ENCODE results near the gene SGPP2.
"Not testable (repeated sequence)": the region's sequence is repeated elsewhere in the genome, so short reads cannot be mapped to it uniquely, and the experiment has no call there.

SGPP2 gene

DNA sequence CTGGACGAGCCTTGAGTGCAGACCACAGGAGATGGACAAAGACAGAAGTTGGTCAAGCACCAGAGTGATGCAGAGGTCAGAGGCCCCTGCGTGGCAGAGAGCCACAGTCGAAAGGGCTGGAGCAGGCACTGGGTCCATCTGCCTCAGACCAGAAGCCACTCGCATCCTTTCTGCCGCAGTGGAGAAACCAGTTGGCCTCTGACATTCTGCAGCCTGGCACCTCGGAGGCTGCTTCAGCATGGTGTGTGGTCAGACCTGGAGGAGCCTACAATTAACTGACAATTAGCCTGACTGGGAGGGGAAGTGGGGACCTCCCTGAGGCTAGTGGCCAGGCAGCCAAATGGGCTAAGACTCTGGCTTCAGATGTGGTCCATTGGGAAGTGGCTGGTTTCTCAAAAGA is 111.1 kb downstream of the SGPP2 start:
- DNase-seq = no peak

GRCh38 chr2:222538535-222538934 is 114.2 kb downstream of the SGPP2 start:
- no peak for DNase-seq

- no peak for DNase-seq
Observed at GRCh38 chr2:222544661-222545060, 120.3 kb downstream of the SGPP2 start.

DNA sequence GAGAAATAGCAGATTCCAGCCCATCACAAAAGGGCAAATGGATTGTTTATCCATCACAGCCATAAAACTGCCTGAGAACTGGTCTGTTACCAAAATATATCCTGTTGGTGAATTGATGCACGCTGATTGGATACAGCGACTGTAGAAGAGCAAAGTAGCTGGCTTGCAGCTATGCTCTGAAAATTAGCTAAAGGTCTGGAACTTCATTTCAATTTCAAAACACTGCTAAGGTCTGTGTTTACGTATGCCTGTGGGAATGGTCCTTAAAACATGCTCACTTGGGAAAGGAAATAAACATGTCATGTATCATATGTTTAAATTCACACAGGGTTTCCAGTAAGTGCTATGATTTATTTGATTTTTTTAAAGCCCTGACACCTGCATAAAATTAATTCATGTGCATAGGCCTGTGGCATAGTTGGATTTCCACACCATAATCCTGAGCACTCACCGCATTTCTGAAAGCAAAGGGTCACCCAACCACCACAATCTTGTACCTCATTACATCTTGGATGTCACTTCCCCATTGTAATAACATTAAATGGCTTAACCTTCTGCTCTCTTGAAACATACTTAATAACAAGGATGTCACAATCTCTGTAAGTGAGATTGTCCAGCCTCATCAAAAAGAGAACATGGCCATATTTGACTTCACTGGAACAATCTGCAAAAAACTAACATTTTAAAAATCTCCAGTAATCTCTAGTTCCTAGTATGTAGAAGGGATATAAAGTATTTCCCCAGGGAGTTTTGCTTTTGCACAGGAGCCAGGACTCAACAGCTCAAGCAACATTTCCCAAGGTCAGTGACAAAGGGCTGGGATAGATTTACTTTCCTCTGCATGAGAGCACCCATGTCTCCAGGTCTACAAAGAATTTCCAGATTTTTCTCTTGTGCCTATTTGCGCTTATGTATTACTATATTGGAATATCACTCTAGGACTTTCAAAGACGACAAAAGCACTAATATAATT is 121.8 kb downstream of the SGPP2 start:
- DNase-seq = no peak

DNA sequence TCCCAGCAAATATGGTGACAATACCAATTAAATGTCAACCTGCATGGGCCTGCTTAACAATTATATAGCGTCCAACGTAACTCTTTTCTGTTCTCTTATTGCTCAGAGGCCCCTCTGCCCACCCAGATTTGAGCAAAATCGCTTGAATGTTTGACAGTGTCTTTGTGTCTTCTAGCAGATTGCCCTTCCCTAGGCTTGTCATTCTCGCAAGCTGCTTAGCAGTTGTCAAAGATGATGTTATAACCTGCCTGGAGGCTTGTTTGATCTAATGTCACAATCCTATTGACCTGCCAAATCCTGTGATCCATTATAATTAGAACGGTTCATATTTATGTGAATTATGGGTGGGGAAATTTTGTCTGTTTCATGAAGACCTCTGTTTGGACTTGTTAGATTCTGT is 122.7 kb downstream of the SGPP2 start:
- DNase-seq = no peak

DNA sequence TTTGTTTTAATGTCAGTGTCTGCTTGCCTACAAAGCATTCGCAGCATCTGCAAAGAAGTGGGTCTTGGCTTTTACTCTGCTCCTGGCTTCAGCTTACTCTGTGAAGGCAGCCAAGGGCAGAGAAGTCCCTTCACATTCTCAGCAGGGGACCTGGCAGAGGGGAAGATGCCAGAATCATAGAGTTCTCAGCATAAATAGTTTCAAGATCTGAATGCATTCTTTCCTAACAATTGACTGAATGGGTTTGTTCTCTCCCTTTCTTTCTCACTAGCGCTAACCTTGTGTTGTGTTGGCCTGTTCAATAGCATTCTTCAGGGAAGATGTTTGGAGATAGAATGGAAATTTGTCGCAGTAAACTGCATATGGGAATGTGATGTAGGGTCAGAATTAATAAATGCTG is 124.6 kb downstream of the SGPP2 start:
- DNase-seq = no peak

DNA sequence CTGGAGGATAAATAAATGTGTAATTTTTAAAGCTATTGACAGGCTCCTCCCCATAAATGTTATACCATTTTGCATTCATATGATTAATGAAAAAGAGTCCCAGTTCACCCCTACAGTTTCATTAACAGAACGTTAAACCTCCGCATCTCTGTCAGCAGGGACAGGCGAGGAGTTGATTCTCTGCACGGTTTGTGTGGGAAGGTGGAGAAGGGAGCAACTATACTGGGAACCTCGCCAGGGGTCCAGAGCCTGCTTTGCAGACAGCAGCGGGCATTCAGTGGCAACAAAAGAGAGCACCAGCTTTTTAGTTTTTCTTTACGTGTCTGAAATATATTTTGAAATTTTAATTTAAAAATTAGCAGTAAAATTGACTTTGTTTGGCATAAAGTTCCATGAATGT is 130.2 kb downstream of the SGPP2 start:
- DNase-seq = no peak

DNA sequence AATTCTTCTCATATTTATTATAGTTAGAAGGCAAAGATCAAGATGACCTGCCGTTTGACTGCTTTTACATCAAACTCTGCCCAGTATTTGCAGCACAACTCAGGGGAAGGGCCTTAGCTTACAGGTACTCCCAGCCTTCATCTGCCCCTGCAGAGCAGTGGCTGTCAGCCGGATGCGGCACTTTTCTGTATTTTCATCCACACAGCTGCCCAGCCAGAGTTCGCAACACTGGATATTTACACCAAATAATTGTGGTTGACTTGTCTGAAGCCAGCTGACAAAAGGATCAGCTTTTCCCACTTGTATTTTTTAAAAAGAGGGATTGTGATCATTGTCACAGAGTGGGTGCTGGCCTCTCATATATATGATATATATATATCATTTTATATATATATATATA is 136.8 kb downstream of the SGPP2 start:
- no peak for DNase-seq

DNA sequence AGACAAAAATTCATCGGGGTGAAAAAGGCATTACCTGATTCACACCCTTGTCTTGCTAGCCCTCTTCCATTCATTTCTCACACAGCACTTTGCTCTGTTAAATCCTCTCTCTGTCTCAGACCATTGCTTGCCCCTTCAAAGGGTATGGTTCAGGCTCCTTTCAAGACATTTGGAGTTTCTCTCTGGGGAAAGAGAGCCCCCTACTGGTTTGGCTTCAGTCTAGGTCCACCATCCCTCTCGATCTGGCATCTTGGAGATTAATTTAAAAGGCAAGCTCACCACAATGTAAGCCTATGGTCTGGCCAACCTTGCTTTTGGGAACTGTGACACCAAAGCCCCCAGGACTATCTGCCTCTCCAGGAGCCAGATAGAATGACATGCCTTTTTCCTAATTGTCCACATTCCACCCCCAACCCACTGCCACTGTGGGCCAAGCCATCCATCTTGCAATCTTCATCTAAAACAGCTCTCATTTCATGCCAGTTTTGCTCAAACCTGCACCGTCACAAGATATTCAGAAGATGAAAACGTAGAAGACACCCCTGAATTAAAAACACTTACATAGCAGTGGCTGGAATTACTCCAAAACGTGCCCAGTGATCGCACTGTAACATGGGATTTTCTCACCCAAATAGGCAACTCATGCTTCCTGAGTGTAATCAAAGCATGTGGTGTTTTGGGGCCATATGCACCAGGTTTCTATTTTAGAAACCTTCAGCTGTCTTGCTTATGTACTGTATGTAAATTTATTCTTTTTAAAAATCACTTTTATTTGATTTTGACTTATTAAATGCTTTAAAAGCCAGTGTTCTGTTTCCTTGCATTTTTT is 137.7 kb downstream of the SGPP2 start:
- DNase-seq = no peak

- no peak for DNase-seq
Observed at GRCh38 chr2:222563106-222563718, 138.9 kb downstream of the SGPP2 start.

DNA sequence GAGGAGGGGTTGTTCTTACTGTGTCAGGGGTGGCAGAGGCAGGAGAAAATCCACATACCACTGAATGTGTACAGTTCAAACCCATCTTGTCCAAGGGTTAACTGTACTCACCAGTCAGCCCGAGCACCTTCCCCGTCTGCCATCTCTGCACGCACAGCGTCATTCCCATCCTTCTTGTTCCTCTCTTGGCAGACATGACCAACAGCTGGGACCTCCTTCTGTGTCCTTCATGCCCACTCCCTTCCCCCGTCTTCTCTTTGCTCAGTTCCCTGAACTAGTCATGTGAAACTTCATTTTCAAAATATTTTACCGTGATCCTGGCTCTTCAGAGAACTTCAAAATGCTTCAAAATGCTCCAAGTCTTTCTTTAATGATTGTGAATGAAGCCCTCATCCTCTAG is 139.6 kb downstream of the SGPP2 start:
- no peak for DNase-seq

GRCh38 chr2:222566229-222566628 is 141.9 kb downstream of the SGPP2 start:
- DNase-seq = no peak

- no peak for DNase-seq
Observed at GRCh38 chr2:222568865-222569264, 144.5 kb downstream of the SGPP2 start.

- no peak for DNase-seq
Observed at GRCh38 chr2:222569826-222570225, 145.5 kb downstream of the SGPP2 start.

- DNase-seq = no peak
Observed at GRCh38 chr2:222572264-222572721, 147.9 kb downstream of the SGPP2 start.

GRCh38 chr2:222572751-222573174 is 148.4 kb downstream of the SGPP2 start:
- DNase-seq = no peak

DNA sequence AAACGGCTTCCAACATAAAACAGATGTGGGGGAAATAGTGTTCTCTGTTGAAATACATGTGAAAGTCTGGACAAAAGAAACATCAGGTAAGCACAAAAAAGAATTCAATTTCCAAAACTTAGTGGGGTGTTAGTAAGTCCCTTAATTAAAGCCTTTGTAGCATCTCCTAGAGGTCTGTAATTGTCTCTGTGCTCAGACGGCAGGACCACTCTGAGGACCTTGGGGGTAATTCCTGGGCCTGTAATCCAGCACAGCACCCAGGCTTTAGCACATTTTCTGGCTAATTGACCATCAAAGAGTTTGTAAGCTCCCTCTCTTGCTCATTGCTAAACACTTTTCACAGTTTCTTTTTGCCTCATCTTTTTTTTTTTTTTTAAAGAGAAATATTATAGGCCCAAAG is 151.3 kb downstream of the SGPP2 start:
- no peak for DNase-seq

GRCh38 chr2:222576171-222577081 is 152.1 kb downstream of the SGPP2 start:
- DNase-seq = no peak

- no peak for DNase-seq
Observed at GRCh38 chr2:222577341-222577740, 153.0 kb downstream of the SGPP2 start.

GRCh38 chr2:222582928-222583327 is 158.6 kb downstream of the SGPP2 start:
- no peak for DNase-seq

DNA sequence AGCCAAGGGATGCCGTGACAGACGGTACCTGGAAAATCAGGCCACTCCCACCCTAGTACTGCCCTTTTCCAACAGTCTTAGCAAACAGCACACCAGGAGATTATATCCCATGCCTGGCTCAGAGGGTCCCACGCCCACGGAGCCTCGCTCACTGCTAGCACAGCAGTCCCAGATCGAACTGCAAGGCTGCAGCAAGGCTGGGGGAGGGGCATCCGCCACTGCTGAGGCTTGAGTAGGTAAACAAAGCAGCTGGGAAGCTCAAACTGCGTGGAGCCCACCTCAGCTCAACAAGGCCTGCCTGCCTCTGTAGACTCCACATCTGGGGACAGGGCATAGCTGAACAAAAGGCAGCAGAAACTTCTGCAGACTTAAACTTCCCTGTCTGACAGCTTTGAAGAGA is 160.2 kb downstream of the SGPP2 start:
- DNase-seq = not testable (repeated sequence)

GRCh38 chr2:222591661-222592060 is 167.3 kb downstream of the SGPP2 start:
- DNase-seq = no peak
